Glutamatergic neuron (in vitro differentiated cells): Measurements from ENCODE around the gene TMEM176B. TPM values are rescaled to one million over a fixed set of nuclear protein-coding genes. Genes with fewer than 3 reads are reported as not detected.

Source experiments
- DNase-seq: peaks from one replicate; pipeline ENCODE4 v3.0.0; 2022
- H3K27ac Mint-ChIP-seq: one replicate; pipeline ENCODE4 v1.8.0; 2020; ENCODE audit warnings: mild to moderate bottlenecking, mixed read lengths, inconsistent platforms; ENCODE audit not compliant: unreplicated experiment
- H3K27me3 Mint-ChIP-seq: one replicate; pipeline ENCODE4 v1.8.0; 2020; ENCODE audit warnings: mild to moderate bottlenecking, moderate library complexity, mixed read lengths, inconsistent platforms; ENCODE audit not compliant: unreplicated experiment
- H3K36me3 Mint-ChIP-seq: one replicate; pipeline ENCODE4 v1.8.0; 2020; ENCODE audit warnings: mild to moderate bottlenecking, mixed read lengths, inconsistent platforms; ENCODE audit not compliant: unreplicated experiment
- H3K4me1 Mint-ChIP-seq: one replicate; pipeline ENCODE4 v1.8.0; 2020; ENCODE audit warnings: mild to moderate bottlenecking, low read depth, mixed read lengths, inconsistent platforms; ENCODE audit not compliant: unreplicated experiment
- H3K4me3 Mint-ChIP-seq: one replicate; pipeline ENCODE4 v1.8.0; 2020; ENCODE audit warnings: mild to moderate bottlenecking, mixed read lengths, inconsistent platforms; ENCODE audit not compliant: unreplicated experiment
- H3K9me3 Mint-ChIP-seq: one replicate; pipeline ENCODE4 v1.8.0; 2020; ENCODE audit warnings: mild to moderate bottlenecking, moderate library complexity, mixed read lengths, inconsistent platforms; ENCODE audit not compliant: unreplicated experiment
- total RNA-seq: library from RNA; stranded (reverse); fragmentation: NEBNext Ultra II Directional; extraction: Animal tissue kit (Norgen Biotek cat#: 25700); gene quantifications from one replicate; pipeline ENCODE4 v1.2.1, GENCODE V29; 2021; ENCODE audit not compliant: unreplicated experiment
- TF ChIP-seq, protein P1 (sequence below): fragments of 200-600 bp; sonication (generic); IDR thresholded peaks from one replicate; pipeline ENCODE4 v1.5.0; 2021; ENCODE audit not compliant: partially characterized antibody, unreplicated experiment

The TMEM176B gene
- total RNA-seq, 1 donor from 2014 or later, result 0.44 TPM

DNA sequence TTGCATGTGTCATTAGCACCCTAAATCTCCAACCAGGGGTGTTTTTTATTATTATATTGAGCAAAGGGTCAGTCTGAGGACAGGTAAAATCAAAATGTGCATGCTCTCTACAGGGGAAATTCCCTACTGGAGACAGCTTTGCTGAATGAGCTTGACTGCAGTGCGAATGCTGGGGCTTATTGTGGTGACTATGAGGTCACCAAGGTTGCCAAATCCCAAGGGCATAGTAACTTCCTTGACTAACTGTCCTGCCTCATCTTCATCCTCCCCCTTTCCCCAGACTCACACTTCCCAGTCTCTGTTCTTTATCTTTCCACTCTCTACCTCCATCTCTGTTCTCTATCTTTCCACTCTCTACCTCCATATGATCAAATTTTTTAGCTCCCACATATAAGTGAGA lies 29.3 kb upstream of the TMEM176B start:
- H3K9me3 Mint-ChIP-seq, result no peaks in the 10 kb centered on the region
- H3K27ac Mint-ChIP-seq, result no peak overlapping the region
- DNase-seq, result no peak
- H3K4me1 Mint-ChIP-seq, result no peaks in the 10 kb centered on the region
- H3K36me3 Mint-ChIP-seq, result no peaks in the 10 kb centered on the region
- no peak overlapping the region for H3K4me3 Mint-ChIP-seq
- H3K27me3 Mint-ChIP-seq, result peaks cover 1% of the 10 kb centered on the region
- TF ChIP-seq, protein P1, sequence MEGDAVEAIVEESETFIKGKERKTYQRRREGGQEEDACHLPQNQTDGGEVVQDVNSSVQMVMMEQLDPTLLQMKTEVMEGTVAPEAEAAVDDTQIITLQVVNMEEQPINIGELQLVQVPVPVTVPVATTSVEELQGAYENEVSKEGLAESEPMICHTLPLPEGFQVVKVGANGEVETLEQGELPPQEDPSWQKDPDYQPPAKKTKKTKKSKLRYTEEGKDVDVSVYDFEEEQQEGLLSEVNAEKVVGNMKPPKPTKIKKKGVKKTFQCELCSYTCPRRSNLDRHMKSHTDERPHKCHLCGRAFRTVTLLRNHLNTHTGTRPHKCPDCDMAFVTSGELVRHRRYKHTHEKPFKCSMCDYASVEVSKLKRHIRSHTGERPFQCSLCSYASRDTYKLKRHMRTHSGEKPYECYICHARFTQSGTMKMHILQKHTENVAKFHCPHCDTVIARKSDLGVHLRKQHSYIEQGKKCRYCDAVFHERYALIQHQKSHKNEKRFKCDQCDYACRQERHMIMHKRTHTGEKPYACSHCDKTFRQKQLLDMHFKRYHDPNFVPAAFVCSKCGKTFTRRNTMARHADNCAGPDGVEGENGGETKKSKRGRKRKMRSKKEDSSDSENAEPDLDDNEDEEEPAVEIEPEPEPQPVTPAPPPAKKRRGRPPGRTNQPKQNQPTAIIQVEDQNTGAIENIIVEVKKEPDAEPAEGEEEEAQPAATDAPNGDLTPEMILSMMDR, result no peak

DNA sequence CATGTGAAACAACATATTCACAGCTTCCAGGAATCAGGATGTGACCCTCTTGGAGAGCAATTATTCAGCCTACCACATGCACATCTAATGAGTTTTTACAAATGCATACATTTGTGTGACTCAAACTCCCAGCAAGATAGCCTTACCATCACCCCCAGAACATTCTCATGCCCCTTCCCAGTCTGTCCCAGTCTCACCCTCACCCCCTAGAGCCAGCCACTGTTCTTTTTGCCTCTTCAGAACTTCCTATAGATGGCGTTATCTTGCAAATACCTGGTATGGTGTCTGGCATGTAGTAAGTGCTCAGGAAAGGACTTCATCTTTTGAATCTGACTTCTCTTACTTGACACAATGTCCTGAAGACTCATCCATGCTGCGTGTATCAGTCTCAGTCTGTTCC lies 28.2 kb upstream of the TMEM176B start:
- no peaks in the 10 kb centered on the region for H3K4me1 Mint-ChIP-seq
- DNase-seq, result no peak
- H3K9me3 Mint-ChIP-seq, result no peaks in the 10 kb centered on the region
- no peak overlapping the region for H3K4me3 Mint-ChIP-seq
- peaks cover 1% of the 10 kb centered on the region for H3K27me3 Mint-ChIP-seq
- no peaks in the 10 kb centered on the region for H3K36me3 Mint-ChIP-seq
- TF ChIP-seq, protein P1, result no peak
- H3K27ac Mint-ChIP-seq, result no peak overlapping the region

DNA sequence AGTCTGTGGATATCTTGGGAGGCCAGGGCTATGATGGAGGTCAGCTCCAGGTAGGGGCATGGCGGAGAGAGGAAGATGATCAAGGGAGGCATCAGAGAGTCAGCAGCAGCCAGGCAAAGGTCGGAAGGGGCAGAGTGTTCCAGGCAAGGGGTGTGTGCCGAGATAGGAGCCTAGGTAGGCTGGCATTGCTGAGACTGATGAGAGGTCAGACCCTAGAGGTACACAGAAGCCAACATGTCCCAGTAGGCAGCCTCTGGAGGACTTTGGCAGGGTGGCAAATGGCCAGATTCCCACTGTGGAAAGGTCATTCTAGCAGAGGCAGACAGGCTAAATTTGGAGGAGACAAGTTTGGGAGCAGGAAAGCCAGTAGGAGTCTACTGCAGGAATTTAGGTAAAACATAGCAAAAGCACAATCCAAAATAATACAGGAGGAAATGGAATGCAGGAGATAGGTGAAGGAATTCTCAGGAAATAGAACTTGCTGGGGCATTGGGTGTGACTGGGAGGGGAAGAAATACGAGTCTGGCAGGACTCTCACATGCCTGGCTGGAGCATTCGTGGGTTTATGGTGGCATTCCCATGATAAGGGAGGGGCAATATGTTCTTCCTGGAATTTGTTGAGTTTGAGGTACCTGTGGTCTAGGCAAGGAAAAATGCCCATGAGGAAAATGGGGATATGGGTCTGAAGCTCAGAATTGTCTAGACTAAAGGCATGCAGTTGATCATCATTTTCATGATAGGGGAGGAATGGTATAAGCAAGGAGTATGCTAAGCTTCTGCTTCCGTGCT lies 26.1 kb upstream of the TMEM176B start:
- Mint-ChIP-seq H3K36me3 (no peaks in the 10 kb centered on the region), H3K4me3 (no peak overlapping the region), H3K4me1 (no peaks in the 10 kb centered on the region), H3K27me3 (peaks cover 1% of the 10 kb centered on the region), H3K27ac (no peak overlapping the region), H3K9me3 (no peaks in the 10 kb centered on the region)
- TF ChIP-seq, protein P1, result no peak
- no peak for DNase-seq

DNA sequence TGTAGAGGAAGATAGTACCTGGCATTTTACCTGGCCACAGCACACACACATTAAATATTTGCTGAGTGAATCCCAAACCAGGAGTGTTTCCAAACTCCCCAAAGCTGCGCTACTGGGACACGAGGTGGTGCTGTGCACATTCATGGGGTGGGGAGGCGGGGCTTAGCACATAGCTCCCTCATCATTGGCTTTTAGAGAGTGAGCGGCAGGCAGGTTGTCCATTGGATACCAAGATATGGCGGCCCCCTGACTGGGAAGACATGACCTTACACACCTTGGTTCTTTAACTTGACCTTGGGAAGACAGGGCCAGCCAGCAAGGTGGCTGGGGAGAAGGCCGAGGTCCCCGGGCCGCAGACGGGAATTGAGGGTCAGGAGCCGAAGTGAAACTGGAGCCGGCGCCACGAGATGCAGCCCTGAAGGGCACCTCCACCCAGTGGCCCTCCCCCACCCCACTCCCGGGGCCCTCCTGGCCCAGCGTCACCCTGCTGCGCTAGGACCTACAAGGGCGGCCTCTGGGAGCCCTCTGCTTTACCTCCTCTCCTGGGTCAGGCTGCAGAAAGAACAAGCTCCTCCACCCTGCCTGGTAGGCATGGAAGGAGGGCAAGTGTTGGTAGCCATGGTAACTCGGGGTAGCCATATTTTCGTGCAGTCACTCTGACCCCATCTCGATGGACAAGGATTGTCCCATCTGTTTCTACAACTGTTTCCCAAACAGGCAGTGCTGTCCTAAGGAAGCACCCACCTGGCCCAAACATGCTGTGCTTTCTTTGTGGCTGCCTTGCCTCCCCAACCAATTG lies 24.4 kb upstream of the TMEM176B start:
- Mint-ChIP-seq H3K27me3 (peaks cover 3% of the 10 kb centered on the region), H3K27ac (no peak overlapping the region), H3K4me1 (no peaks in the 10 kb centered on the region), H3K36me3 (no peaks in the 10 kb centered on the region), H3K9me3 (peaks cover 1% of the 10 kb centered on the region), H3K4me3 (no peak overlapping the region)
- DNase-seq, result no peak
- TF ChIP-seq, protein P1, result no peak
